Caco-2 (cell line): ENCODE data around the gene PGAP3. TPM values are rescaled to one million over a fixed set of nuclear protein-coding genes. Genes with fewer than 3 reads are reported as not detected.
"Not testable (repeated sequence)": the region's sequence is repeated elsewhere in the genome, so short reads cannot be mapped to it uniquely, and the experiment has no call there.

Experiments used
- BruUV-seq: library from RNA; stranded (reverse); fragments of 400-500 nt; replicated peaks from 2 replicates; lab custom pipeline; 2021; lab: Mats Ljungman, UMichigan
- CTCF ChIA-PET: fragments of 300-600 bp; sonication (Branson Sonifier 250); formaldehyde crosslinking; loops from one replicate; lab custom pipeline; 2022; ENCODE audit warnings: antibody characterized with exemption; lab: Charles Lee
- POLR2A ChIA-PET: fragments of 300-600 bp; sonication (Branson Sonifier 250); formaldehyde crosslinking; loops from one replicate; lab custom pipeline; 2022; ENCODE audit warnings: antibody characterized with exemption; lab: Charles Lee
- DNase-seq, 2 experiments: peaks; one replicate each; pipeline versions ENCODE4 v3.0.0 to v3.0.0-alpha.2; 2020 to 2022
- H3K27me3 ChIP-seq: replicated peaks from 2 replicates; pipeline ENCODE4 v1.6.0; 2011; ENCODE audit warnings: low read length; ENCODE audit not compliant: control insufficient read depth, insufficient read depth
- H3K36me3 ChIP-seq: 2 replicates; pipeline ENCODE4 v1.5.1; 2011; ENCODE audit warnings: low read length; ENCODE audit not compliant: control insufficient read depth, insufficient read depth
- H3K4me1 ChIP-seq: fragments of 250-450 bp; sonication (Bioruptor Pico); 2 replicates; pipeline ENCODE4 v1.5.1; 2020; ENCODE audit warnings: mild to moderate bottlenecking
- H3K4me3 ChIP-seq: 2 replicates; pipeline ENCODE4 v1.5.1; 2011; ENCODE audit warnings: low read depth, mild to moderate bottlenecking, control low read depth, low read length
- H3K9me3 ChIP-seq: fragments of 250-450 bp; sonication (Bioruptor Pico); 2 replicates; pipeline ENCODE4 v1.5.1; 2020; ENCODE audit warnings: mild to moderate bottlenecking, moderate library complexity
- H3K27ac Mint-ChIP-seq: one replicate; pipeline ENCODE4 v1.8.0; 2022; ENCODE audit warnings: mixed read lengths; ENCODE audit not compliant: unreplicated experiment
- H3K27me3 Mint-ChIP-seq: one replicate; pipeline ENCODE4 v1.8.0; 2022; ENCODE audit warnings: mixed read lengths; ENCODE audit not compliant: insufficient read depth, unreplicated experiment
- H3K36me3 Mint-ChIP-seq: one replicate; pipeline ENCODE4 v1.8.0; 2022; ENCODE audit warnings: mild to moderate bottlenecking, mixed read lengths; ENCODE audit not compliant: insufficient read depth, unreplicated experiment
- H3K4me1 Mint-ChIP-seq: one replicate; pipeline ENCODE4 v1.8.0; 2022; ENCODE audit warnings: low read depth, mixed read lengths; ENCODE audit not compliant: unreplicated experiment
- H3K4me3 Mint-ChIP-seq: one replicate; pipeline ENCODE4 v1.8.0; 2022; ENCODE audit warnings: mild to moderate bottlenecking, moderate library complexity, mixed read lengths; ENCODE audit not compliant: unreplicated experiment
- H3K9me3 Mint-ChIP-seq: one replicate; pipeline ENCODE4 v1.8.0; 2022; ENCODE audit warnings: mixed read lengths; ENCODE audit not compliant: unreplicated experiment
- intact Hi-C: fragments of 100-400 bp; cut with micrococcal nuclease; formaldehyde crosslinking; loops from one replicate; pipeline ENCODE4 v1.10.0; 2022; ENCODE audit not compliant: unreplicated experiment
- total RNA-seq: library from RNA; stranded (reverse); gene quantifications from 2 replicates; pipeline ENCODE4 v1.2.3, GENCODE V29; 2022
- TF ChIP-seq, protein P1 (sequence below), 2 experiments: fragments of 200-600 bp in 1 of 2; IDR thresholded peaks; 1 replicate in 1 of 2; 2 replicates in 1 of 2; pipeline versions ENCODE4 v1.5.1 to v1.8.0; 2011 to 2022; ENCODE audit warnings: antibody characterized with exemption in 1 of 2, control low read depth in 1 of 2, inconsistent platforms in 1 of 2, low read depth in 1 of 2, low read length in 1 of 2, mild to moderate bottlenecking in 1 of 2, moderate library complexity in 1 of 2; ENCODE audit not compliant: insufficient read depth in 1 of 2, severe bottlenecking in 1 of 2, unreplicated experiment in 1 of 2

PGAP3 gene
- total RNA-seq, 1 experiment from 2014 or later: 14.7 TPM

GRCh38 chr17:39699157-39699817 lies 11.4 kb upstream of the PGAP3 start:
- H3K27ac Mint-ChIP-seq: peak overlapping the region; percentile 98
- peak overlapping the region; percentile 84 for H3K4me3 ChIP-seq
- H3K36me3 ChIP-seq, DNase-seq, H3K27me3 ChIP-seq, H3K27me3 Mint-ChIP-seq, H3K9me3 ChIP-seq, H3K9me3 Mint-ChIP-seq: not testable (repeated sequence)
- CTCF ChIA-PET: interaction anchor here (0.7 to 2.5 kb wide), 11 partner anchors 11 to 455 kb away, joined by 3 to 20 read pairs (median 7); partner anchors contain the start of genes MIEN1, PGAP3 and PNMT
- peaks cover 67% of the 10 kb centered on the region for H3K4me1 ChIP-seq
- peaks cover 13% of the 10 kb centered on the region for H3K36me3 Mint-ChIP-seq
- H3K4me3 Mint-ChIP-seq: peak overlapping the region; percentile 99
- POLR2A ChIA-PET: interaction anchor here (0.6 to 2.7 kb wide), 4 partner anchors 11 to 37 kb away, joined by 3 to 32 read pairs (median 12); partner anchors contain the start of genes MIEN1 and PGAP3
- H3K4me1 Mint-ChIP-seq: peaks cover 42% of the 10 kb centered on the region
- intact Hi-C loops: loop anchor here (1.0 kb wide), 1 partner anchor 11 kb away; the partner anchor contains the start of gene PGAP3
- BruUV-seq: TSS peak; percentile 76

GRCh38 chr17:39697961-39698360 lies 10.1 kb upstream of the PGAP3 start:
- H3K4me1 Mint-ChIP-seq: peaks cover 45% of the 10 kb centered on the region
- H3K36me3 Mint-ChIP-seq: peaks cover 11% of the 10 kb centered on the region
- no TSS peak for BruUV-seq
- no peak overlapping the region for H3K4me3 Mint-ChIP-seq
- POLR2A ChIA-PET: no interaction called here
- H3K4me3 ChIP-seq: no peak overlapping the region
- DNase-seq: no peak
- no peaks in the 10 kb centered on the region for H3K36me3 ChIP-seq
- peaks cover 61% of the 10 kb centered on the region for H3K4me1 ChIP-seq
- no peaks in the 10 kb centered on the region for H3K9me3 Mint-ChIP-seq
- CTCF ChIA-PET: no interaction called here
- no peaks in the 10 kb centered on the region for H3K9me3 ChIP-seq
- H3K27ac Mint-ChIP-seq: no peak overlapping the region
- no peaks in the 10 kb centered on the region for H3K27me3 ChIP-seq
- TF ChIP-seq, protein P1, sequence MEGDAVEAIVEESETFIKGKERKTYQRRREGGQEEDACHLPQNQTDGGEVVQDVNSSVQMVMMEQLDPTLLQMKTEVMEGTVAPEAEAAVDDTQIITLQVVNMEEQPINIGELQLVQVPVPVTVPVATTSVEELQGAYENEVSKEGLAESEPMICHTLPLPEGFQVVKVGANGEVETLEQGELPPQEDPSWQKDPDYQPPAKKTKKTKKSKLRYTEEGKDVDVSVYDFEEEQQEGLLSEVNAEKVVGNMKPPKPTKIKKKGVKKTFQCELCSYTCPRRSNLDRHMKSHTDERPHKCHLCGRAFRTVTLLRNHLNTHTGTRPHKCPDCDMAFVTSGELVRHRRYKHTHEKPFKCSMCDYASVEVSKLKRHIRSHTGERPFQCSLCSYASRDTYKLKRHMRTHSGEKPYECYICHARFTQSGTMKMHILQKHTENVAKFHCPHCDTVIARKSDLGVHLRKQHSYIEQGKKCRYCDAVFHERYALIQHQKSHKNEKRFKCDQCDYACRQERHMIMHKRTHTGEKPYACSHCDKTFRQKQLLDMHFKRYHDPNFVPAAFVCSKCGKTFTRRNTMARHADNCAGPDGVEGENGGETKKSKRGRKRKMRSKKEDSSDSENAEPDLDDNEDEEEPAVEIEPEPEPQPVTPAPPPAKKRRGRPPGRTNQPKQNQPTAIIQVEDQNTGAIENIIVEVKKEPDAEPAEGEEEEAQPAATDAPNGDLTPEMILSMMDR (IDR thresholded peaks at IDR 0.05; ENCODE audit: insufficient read depth in 1 of 2, low read depth in 1 of 2, low read length in 1 of 2, severe bottlenecking in 1 of 2, unreplicated experiment in 1 of 2): no peak
- intact Hi-C loops: no loop called here
- H3K27me3 Mint-ChIP-seq: no peaks in the 10 kb centered on the region

DNA sequence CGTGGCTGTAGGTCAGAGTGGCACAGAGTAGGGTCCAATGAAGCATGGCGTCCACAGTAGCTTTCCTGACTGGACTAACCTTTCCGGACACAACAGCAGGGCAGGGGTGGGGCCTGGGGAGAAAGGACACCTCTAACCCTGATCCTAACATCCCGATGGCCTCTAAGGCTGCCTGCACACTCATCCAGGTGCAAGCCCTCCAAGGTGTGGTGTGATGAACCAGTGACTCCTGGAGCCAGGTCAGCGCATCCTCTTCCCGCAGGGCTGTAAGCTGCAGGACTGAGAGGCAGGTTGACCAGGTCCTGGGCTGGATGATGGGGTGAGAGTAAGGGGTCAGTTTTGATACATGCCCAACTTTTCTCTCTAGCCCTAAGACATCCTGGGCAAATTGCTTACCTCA lies 8.9 kb upstream of the PGAP3 start:
- Mint-ChIP-seq H3K9me3 (no peaks in the 10 kb centered on the region), H3K4me3 (no peak overlapping the region), H3K27me3 (no peaks in the 10 kb centered on the region), H3K4me1 (peaks cover 43% of the 10 kb centered on the region), H3K27ac (no peak overlapping the region), H3K36me3 (peaks cover 11% of the 10 kb centered on the region)
- no peak for DNase-seq
- no TSS peak for BruUV-seq
- no peaks in the 10 kb centered on the region for H3K36me3 ChIP-seq
- TF ChIP-seq, protein P1 (IDR thresholded peaks at IDR 0.05; ENCODE audit: insufficient read depth in 1 of 2, low read depth in 1 of 2, low read length in 1 of 2, severe bottlenecking in 1 of 2, unreplicated experiment in 1 of 2): no peak
- ChIA-PET POLR2A (no interaction called here), CTCF (interaction anchor here (2.2 kb wide), 1 partner anchor 25 kb away, joined by 15 read pairs; no protein-coding TSS in a partner anchor)
- no peaks in the 10 kb centered on the region for H3K27me3 ChIP-seq
- intact Hi-C loops: no loop called here
- H3K4me3 ChIP-seq: no peak overlapping the region
- H3K4me1 ChIP-seq: peaks cover 48% of the 10 kb centered on the region
- no peaks in the 10 kb centered on the region for H3K9me3 ChIP-seq
